Measurements from ENCODE around the gene JKAMP.
"Not testable (repeated sequence)": the region's sequence is repeated elsewhere in the genome, so short reads cannot be mapped to it uniquely, and the experiment has no call there.

The JKAMP gene, protein sequence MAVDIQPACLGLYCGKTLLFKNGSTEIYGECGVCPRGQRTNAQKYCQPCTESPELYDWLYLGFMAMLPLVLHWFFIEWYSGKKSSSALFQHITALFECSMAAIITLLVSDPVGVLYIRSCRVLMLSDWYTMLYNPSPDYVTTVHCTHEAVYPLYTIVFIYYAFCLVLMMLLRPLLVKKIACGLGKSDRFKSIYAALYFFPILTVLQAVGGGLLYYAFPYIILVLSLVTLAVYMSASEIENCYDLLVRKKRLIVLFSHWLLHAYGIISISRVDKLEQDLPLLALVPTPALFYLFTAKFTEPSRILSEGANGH

GRCh38 chr14:59483819-59484638 lies at the start of gene JKAMP, which contains the start of gene L3HYPDH:
Gene JKAMP, plus strand, starts transcription at chr14:59484517. Its CDS starts 73 bp downstream, at chr14:59484590.
Gene L3HYPDH, minus strand, starts transcription at chr14:59484408. Its CDS starts 92 bp downstream, at chr14:59484316.
- peak; percentile 97 for DNase-seq (ENCODE audit: extremely low spot score)
- CTCF ChIA-PET = interaction anchor here (0.9 to 3.9 kb wide), 17 partner anchors 10 to 617 kb away, joined by 3 to 34 read pairs (median 4); partner anchors contain the start of genes CCDC175, DAAM1 and GPR135
- TF ChIP-seq, protein P1, sequence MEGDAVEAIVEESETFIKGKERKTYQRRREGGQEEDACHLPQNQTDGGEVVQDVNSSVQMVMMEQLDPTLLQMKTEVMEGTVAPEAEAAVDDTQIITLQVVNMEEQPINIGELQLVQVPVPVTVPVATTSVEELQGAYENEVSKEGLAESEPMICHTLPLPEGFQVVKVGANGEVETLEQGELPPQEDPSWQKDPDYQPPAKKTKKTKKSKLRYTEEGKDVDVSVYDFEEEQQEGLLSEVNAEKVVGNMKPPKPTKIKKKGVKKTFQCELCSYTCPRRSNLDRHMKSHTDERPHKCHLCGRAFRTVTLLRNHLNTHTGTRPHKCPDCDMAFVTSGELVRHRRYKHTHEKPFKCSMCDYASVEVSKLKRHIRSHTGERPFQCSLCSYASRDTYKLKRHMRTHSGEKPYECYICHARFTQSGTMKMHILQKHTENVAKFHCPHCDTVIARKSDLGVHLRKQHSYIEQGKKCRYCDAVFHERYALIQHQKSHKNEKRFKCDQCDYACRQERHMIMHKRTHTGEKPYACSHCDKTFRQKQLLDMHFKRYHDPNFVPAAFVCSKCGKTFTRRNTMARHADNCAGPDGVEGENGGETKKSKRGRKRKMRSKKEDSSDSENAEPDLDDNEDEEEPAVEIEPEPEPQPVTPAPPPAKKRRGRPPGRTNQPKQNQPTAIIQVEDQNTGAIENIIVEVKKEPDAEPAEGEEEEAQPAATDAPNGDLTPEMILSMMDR (IDR thresholded peaks at IDR 0.05; ENCODE audit: control extremely low read depth, extremely low read depth, low read depth, missing control alignments) = peak; percentile 71
- POLR2A ChIA-PET = interaction anchor here (0.5 to 0.9 kb wide), 2 partner anchors 64 to 721 kb away, joined by 3 read pairs; no protein-coding TSS in a partner anchor

GRCh38 chr14:59435101-59435500 lies 49.2 kb upstream of the JKAMP start:
- ChIA-PET POLR2A (no interaction called here), CTCF (interaction anchor here (1.5 to 2.0 kb wide), 4 partner anchors 8 to 311 kb away, joined by 5 to 7 read pairs (median 6); no protein-coding TSS in a partner anchor)
- no peak for DNase-seq (ENCODE audit: extremely low spot score)
- TF ChIP-seq, protein P1 (IDR thresholded peaks at IDR 0.05; ENCODE audit: control extremely low read depth, extremely low read depth, low read depth, missing control alignments) = no peak

DNA sequence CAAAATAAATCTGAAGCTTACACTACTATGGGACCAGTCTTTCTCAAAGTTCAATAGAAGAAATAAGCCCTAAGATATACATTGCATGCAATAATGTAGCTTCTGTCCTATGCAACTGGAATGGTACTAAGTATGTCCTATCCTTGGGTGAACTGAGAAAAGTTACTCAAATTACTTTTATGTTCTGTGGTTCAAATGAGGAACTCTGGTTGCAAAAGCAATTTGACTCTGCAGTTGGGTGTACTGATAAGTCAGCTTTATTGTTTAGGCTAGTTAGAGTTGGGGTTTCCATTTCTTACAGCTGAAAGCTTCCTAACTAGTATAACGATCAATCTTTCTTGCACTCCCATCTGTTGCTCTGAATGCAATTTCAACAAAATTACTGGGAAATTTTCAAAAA lies 48.3 kb upstream of the JKAMP start:
- no peak for DNase-seq (ENCODE audit: extremely low spot score)
- TF ChIP-seq, protein P1 (IDR thresholded peaks at IDR 0.05; ENCODE audit: control extremely low read depth, extremely low read depth, low read depth, missing control alignments) = no peak
- ChIA-PET CTCF (interaction anchor here (1.5 to 2.0 kb wide), 4 partner anchors 8 to 312 kb away, joined by 5 to 7 read pairs (median 6); no protein-coding TSS in a partner anchor), POLR2A (no interaction called here)

GRCh38 chr14:59438195-59438647 lies 46.1 kb upstream of the JKAMP start:
- CTCF ChIA-PET = interaction anchor here (2.2 kb wide), 1 partner anchor 314 kb away, joined by 7 read pairs; no protein-coding TSS in a partner anchor
- DNase-seq (ENCODE audit: extremely low spot score) = no peak
- TF ChIP-seq, protein P1 (IDR thresholded peaks at IDR 0.05; ENCODE audit: control extremely low read depth, extremely low read depth, low read depth, missing control alignments) = no peak
- POLR2A ChIA-PET = no interaction called here

- no peak for DNase-seq (ENCODE audit: extremely low spot score)
- CTCF ChIA-PET = interaction anchor here (2.2 kb wide), 1 partner anchor 315 kb away, joined by 7 read pairs; no protein-coding TSS in a partner anchor
- TF ChIP-seq, protein P1 (IDR thresholded peaks at IDR 0.05; ENCODE audit: control extremely low read depth, extremely low read depth, low read depth, missing control alignments) = no peak
Observed at GRCh38 chr14:59439256-59439965, 44.9 kb upstream of the JKAMP start.

DNA sequence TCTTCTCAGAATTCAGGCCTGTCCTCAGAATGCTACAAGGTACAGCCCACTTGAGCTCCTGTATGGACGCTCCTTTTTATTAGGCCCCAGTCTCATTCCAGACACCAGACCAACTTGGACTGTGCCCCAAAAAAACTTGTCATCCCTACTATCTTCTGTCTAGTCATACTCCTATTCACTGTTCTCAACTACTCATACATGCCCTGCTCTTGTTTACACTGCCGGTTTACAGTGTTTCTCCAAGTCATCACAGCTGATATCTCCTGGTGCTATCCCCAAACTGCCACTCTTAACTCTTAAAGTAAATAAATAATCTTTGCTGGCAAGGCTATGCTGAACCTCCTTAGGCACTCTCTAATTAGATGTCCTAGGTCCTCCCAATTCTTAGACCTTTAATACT lies 35.6 kb upstream of the JKAMP start:
- POLR2A ChIA-PET; DNase-seq (ENCODE audit: extremely low spot score): not testable (repeated sequence)
- CTCF ChIA-PET = interaction anchor here (1.1 kb wide), 1 partner anchor 324 kb away, joined by 3 read pairs; no protein-coding TSS in a partner anchor

More at GRCh38 chr14:59439256-59439965, 44.9 kb upstream of the JKAMP start:
- POLR2A ChIA-PET = no interaction called here
